HG02759 (cell line): Measurements from ENCODE around the gene CD93.

Experiments
- ATAC-seq: cut with Tn5 transposase; IDR thresholded peaks from one replicate; pipeline ENCODE4 v1.9.1; 2021; ENCODE audit warnings: mild to moderate bottlenecking, moderate library complexity; ENCODE audit not compliant: unreplicated experiment

The CD93 gene

DNA sequence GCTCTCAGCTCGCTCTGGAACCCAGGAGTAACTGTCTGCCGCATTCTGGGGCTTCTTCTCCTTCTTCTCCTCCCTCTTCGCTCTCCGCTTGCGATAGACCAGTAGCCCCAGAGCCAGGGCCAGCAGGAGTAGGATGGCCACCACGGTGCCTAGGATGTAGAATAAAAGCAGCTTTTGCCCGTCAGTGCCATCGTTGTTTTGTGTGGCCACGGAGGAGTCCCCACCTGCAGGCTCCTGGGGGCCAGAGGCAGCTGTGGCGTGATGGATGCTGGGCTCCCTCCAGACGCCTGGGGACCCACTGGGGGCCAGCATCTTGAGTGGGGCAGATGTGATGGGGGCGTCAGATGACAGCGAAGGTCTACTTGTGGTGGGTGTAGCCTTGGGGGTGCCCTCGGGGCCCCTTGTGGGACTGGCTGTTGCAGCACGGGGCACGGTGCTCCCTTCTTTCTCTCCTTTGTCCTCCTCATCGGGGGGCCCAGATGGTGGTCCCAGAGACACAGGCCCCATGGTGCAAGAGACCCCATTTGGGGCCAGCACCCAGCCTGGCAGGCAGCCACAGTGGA lies 1.8 kb downstream of the CD93 start:
- no peak for ATAC-seq

- no peak for ATAC-seq
These were observed 2.4 kb downstream of the CD93 start for GRCh38 chr20:23083553-23084220.

- ATAC-seq: no peak
These were observed 3.1 kb downstream of the CD93 start for GRCh38 chr20:23082846-23083552.

DNA sequence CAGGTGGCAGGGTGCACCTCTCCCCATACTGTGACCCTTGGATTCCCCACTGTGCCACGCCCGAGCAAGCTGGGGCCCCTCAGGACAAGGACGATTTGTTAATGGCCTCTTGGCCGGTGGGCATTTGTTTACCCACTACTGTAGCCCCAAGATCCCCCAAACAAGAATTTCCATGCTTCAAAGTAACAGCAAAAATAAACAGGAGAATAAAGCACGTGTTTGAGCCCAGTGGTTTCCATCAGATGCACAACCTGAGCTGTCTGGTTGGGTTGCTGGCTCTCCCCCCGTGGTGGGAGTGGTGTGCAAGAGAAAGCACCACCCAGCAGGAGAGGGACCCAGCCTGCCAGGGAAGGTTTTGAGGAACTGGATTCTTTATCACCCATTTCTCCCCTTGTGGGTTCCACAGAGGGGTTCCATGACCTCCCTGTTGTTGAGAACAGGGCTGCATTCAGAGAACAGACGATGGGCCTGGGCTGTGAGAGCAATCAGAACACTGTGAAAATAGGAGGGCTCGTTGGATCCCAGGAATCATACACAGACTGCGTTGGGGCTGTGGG lies 4.8 kb downstream of the CD93 start:
- ATAC-seq: no peak

DNA sequence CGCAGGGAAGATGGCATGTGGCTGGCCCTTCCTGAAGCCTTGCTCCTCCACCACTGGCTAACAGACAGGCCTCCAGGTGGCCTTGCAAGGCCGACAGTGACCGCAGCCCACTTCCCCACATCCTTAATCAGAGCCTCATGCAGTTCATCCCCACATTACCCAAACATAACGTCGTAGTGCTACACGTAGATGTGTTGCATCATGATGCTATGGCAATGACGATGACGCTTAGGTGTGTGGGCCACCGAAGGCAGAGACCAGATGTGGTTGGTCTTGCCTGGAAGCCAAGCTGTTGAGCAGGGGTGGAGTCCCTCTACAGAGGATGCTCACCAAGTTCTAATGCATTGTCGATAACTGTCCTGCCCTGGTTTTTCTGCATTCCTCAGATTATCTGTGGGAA lies 5.6 kb downstream of the CD93 start:
- no peak for ATAC-seq

GRCh38 chr20:23079926-23080325 lies 6.2 kb downstream of the CD93 start:
- ATAC-seq: no peak

DNA sequence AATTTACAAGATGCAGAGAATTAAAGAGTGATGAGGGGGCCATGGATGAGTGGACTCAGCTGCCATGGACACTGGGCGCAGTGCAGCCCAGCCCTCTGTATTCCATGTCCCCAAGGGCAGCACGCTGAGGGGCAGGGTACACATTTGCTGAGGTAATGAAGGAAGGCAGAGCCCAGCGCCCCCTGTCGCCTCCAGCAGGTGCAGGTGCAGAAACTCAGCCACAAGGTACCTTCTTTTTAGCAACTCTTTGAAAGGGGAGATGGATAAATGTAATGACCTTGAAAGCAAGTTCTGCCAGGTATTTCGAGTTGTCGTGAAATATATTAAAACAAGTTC lies 7.1 kb downstream of the CD93 start:
- ATAC-seq: no peak

DNA sequence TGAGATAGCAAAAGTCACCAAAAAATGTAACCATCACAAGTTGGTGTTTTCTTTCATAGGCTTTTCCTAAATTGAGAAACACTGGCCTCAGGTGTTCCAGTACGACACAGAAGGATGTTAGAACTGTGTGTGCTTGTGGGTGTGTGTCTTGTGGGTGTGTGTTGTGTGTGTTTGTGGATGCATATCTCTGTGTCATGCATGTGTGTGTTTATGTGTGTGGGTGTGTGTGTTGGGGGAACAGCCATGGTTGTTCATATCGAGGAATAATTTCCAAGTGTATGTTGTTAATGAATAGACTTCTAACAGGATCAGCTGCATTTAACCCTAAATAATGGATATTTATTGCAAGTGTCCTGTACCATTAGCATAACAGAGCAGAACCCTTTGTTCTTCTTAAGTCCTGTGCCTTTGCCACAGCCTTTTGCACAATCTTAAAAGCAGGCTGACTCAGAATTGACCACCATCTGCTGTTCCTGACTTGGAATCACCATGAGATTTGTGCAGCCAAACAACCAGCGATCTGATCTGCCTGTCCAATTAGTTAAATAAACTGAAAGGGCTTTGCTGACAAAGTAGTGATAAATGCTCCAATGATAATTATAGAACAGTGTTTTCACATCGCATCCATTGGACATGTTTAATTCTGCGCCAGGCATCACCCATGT lies 7.6 kb downstream of the CD93 start:
- no peak for ATAC-seq

GRCh38 chr20:23077277-23077676 lies 8.8 kb downstream of the CD93 start:
- ATAC-seq: no peak

GRCh38 chr20:23074052-23074451 lies 12.1 kb downstream of the CD93 start:
- ATAC-seq: no peak

- ATAC-seq: no peak
These were observed 13.1 kb downstream of the CD93 start for GRCh38 chr20:23072892-23073586.

- ATAC-seq: no peak
These were observed 14.1 kb downstream of the CD93 start for GRCh38 chr20:23071996-23072395.

- no peak for ATAC-seq
These were observed 14.7 kb downstream of the CD93 start for GRCh38 chr20:23071398-23071797.

DNA sequence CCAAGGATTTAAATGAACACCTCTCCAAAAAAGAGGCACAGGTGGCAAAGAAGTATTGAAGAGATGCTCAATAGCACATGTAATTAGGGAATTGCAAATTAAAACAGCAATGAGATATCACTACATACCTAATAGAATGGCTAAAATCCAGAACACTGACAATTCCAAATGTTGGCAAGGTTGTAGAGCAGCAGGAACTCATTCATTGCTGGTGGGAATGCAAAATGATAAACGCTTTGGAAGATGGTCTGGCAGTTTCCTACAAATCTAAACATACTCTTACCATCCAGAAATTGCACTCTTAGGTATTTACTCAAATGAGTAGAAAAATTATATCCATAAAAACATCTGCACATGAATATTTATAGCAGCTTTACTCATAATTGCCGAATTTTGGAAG lies 17.0 kb downstream of the CD93 start:
- ATAC-seq: no peak

DNA sequence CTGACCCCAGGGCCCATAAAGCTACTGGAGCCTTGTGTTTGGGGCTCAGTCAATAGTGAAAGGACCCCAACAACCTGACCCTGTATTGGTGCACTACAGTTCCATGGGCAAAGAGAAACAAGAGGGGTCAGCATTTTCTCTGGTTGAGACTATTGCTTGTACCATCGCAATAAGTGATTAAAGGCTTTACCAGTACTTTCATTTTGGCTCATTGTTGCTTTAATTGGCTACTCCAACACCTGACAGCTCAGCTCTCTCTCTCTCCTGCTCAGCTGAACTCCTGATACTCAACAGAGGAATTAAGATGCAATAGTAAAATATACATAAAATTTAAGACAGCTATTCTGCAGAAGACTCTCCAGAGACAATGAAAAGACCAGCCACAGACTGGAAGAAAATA lies 17.8 kb downstream of the CD93 start:
- ATAC-seq: no peak

GRCh38 chr20:23066772-23067171 lies 19.4 kb downstream of the CD93 start:
- no peak for ATAC-seq

DNA sequence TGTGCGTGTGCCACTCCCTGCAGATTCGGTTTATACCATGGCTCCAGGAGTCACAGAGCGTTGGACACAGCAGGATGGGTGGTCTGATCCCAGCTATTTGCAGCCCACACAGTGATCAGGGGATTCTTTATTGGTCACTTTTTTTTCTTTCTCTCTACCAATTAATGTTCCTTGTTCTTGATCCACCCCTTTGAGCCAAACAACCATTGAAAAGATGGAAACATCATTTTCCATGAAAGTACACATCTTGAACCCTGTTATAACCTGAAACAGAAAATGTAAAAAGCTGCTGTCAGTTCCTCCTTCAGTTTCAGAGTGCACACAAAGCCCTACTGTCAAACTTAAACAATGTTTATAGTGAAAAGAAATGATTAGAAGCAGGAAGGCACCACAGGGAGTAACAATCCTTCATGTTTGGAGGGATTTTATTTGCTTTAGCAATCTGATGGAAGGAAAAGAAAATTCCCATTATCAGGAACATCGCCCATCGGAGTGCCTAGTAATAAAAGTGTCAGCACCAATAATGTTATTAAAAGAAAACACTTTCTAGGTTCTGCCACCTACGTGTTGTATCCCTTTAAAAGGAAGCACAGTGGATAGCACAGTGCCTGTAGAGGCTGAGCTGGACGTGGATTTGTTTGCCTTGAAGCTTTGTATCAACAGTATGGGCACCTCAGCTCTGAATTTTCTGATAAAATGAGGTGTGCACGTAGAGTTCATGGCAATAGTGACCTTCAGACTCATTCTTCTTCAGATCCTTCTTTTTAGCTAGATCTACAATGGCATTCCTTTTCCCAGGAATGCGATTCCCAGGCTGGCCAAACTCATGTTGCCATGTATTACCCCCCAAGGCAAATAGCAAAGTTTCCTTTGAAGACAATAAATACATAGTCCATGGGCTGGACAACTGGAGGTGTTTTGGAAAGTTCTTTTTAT lies 20.6 kb downstream of the CD93 start:
- no peak for ATAC-seq

- ATAC-seq: no peak
These were observed 22.5 kb downstream of the CD93 start for GRCh38 chr20:23063581-23063980.

GRCh38 chr20:23063168-23063567 lies 23.0 kb downstream of the CD93 start:
- no peak for ATAC-seq

- ATAC-seq: no peak
These were observed 23.5 kb downstream of the CD93 start for GRCh38 chr20:23062632-23063031.
